WTC11 (cell line): ENCODE measurements around the gene CRACDL. TPM values are rescaled to one million over a fixed set of nuclear protein-coding genes. Genes with fewer than 3 reads are reported as not detected.

Experiments used
- ATAC-seq: fragments of 200-7000 bp; cut with Tn5 transposase; 2 replicates; pipeline ENCODE4 v1.10.0; 2021; ENCODE audit warnings: mild to moderate bottlenecking, moderate library complexity
- CTCF ChIA-PET: fragments of 300-600 bp; sonication (Branson Sonifier 250); formaldehyde crosslinking; loops from one replicate; lab custom pipeline; 2021; ENCODE audit warnings: antibody characterized with exemption; lab: Charles Lee
- POLR2A ChIA-PET: fragments of 350-600 bp; sonication (Branson Sonifier 250); formaldehyde crosslinking; loops from one replicate; lab custom pipeline; 2021; ENCODE audit warnings: antibody characterized with exemption; lab: Charles Lee
- DNase-seq: peaks from one replicate; pipeline ENCODE4 v3.0.0; 2021; ENCODE audit warnings: low spot score
- H3K27ac Mint-ChIP-seq: 2 replicates; pipeline ENCODE4 v1.8.0; 2021; ENCODE audit warnings: mixed read lengths
- H3K27me3 Mint-ChIP-seq: 2 replicates; pipeline ENCODE4 v1.8.0; 2021; ENCODE audit warnings: low read depth, mild to moderate bottlenecking, moderate library complexity, mixed read lengths
- H3K36me3 Mint-ChIP-seq: 2 replicates; pipeline ENCODE4 v1.8.0; 2021; ENCODE audit warnings: mixed read lengths
- H3K4me1 Mint-ChIP-seq: 2 replicates; pipeline ENCODE4 v1.8.0; 2022; ENCODE audit warnings: mixed read lengths
- H3K4me3 Mint-ChIP-seq: 2 replicates; pipeline ENCODE4 v1.8.0; 2021; ENCODE audit warnings: mild to moderate bottlenecking, moderate library complexity, mixed read lengths
- H3K9me3 Mint-ChIP-seq: 2 replicates; pipeline ENCODE4 v1.8.0; 2021; ENCODE audit warnings: mixed read lengths
- AR ChIP-seq: fragments of 250-450 bp; sonication (Bioruptor Pico); IDR thresholded peaks from 2 replicates; pipeline ENCODE4 v1.9.0; 2021; ENCODE audit warnings: mild to moderate bottlenecking
- EMX1 ChIP-seq: fragments of 250-450 bp; sonication (Bioruptor Pico); IDR thresholded peaks from 2 replicates; pipeline ENCODE4 v1.8.0; 2021; ENCODE audit warnings: mild to moderate bottlenecking
- GTF2I ChIP-seq: fragments of 250-450 bp; sonication (Bioruptor Pico); conservative IDR thresholded peaks from 2 replicates; pipeline ENCODE4 v1.4.0; 2021; ENCODE audit warnings: mild to moderate bottlenecking
- HMGXB4 ChIP-seq: sonication (generic); formaldehyde crosslinking; IDR thresholded peaks from 2 replicates; pipeline ENCODE4 v1.8.1; 2023; ENCODE audit warnings: mild to moderate bottlenecking, moderate library complexity, missing genetic modification reagents
- JAZF1 ChIP-seq: fragments of 250-450 bp; sonication (Bioruptor Pico); IDR thresholded peaks from 2 replicates; pipeline ENCODE4 v1.9.0; 2021; ENCODE audit warnings: moderate library complexity, mild to moderate bottlenecking, inconsistent platforms
- MAX ChIP-seq: sonication (generic); formaldehyde crosslinking; IDR thresholded peaks from 2 replicates; pipeline ENCODE4 v1.8.0; 2022; ENCODE audit warnings: mild to moderate bottlenecking, missing genetic modification reagents
- RELA ChIP-seq: sonication (generic); formaldehyde crosslinking; IDR thresholded peaks from 2 replicates; pipeline ENCODE4 v1.8.1; 2022; ENCODE audit warnings: missing genetic modification reagents, mild to moderate bottlenecking, borderline replicate concordance
- SP1 ChIP-seq: sonication (generic); formaldehyde crosslinking; conservative IDR thresholded peaks from 2 replicates; pipeline ENCODE4 v1.8.1; 2022; ENCODE audit warnings: missing genetic modification reagents
- USF1 ChIP-seq: sonication (generic); formaldehyde crosslinking; IDR thresholded peaks from 2 replicates; pipeline ENCODE4 v1.8.0; 2022; ENCODE audit warnings: mild to moderate bottlenecking, missing genetic modification reagents
- ZBTB21 ChIP-seq: sonication (generic); formaldehyde crosslinking; IDR thresholded peaks from 2 replicates; pipeline ENCODE4 v1.8.1; 2023; ENCODE audit warnings: mild to moderate bottlenecking, missing genetic modification reagents, borderline replicate concordance
- ZNF263 ChIP-seq: sonication (generic); formaldehyde crosslinking; IDR thresholded peaks from 2 replicates; pipeline ENCODE4 v1.8.1; 2022; ENCODE audit warnings: low read depth, mild to moderate bottlenecking, moderate library complexity, missing genetic modification reagents
- ZNF396 ChIP-seq: fragments of 250-450 bp; sonication (Bioruptor Pico); IDR thresholded peaks from 2 replicates; pipeline ENCODE4 v1.8.0; 2021; ENCODE audit warnings: mild to moderate bottlenecking, moderate library complexity, borderline replicate concordance
- ZNF671 ChIP-seq: fragments of 250-450 bp; sonication (Bioruptor Pico); IDR thresholded peaks from 2 replicates; pipeline ENCODE4 v1.8.0; 2021; ENCODE audit warnings: mild to moderate bottlenecking
- ZSCAN18 ChIP-seq: fragments of 250-450 bp; sonication (Bioruptor Pico); IDR thresholded peaks from 2 replicates; pipeline ENCODE4 v2.1.2; 2022; ENCODE audit warnings: mild to moderate bottlenecking, moderate library complexity
- total RNA-seq: library from RNA; stranded (reverse); gene quantifications from 3 replicates; pipeline ENCODE4 v1.2.3, GENCODE V29; 2021
- TF ChIP-seq, protein P1 (sequence below): fragments of 250-450 bp; sonication (Bioruptor Pico); conservative IDR thresholded peaks from 2 replicates; pipeline ENCODE4 v1.9.0; 2021; ENCODE audit warnings: mild to moderate bottlenecking
- TF ChIP-seq, protein P2 (sequence below): sonication (generic); formaldehyde crosslinking; conservative IDR thresholded peaks from 2 replicates; pipeline ENCODE4 v1.8.1; 2022; ENCODE audit warnings: mild to moderate bottlenecking, missing genetic modification reagents
- TF ChIP-seq, protein P3 (sequence below): sonication (generic); formaldehyde crosslinking; IDR thresholded peaks from 2 replicates; pipeline ENCODE4 v1.8.1; 2022; ENCODE audit warnings: missing genetic modification reagents, borderline replicate concordance
- TF ChIP-seq, protein P4 (sequence below): sonication (generic); formaldehyde crosslinking; IDR thresholded peaks from 2 replicates; pipeline ENCODE4 v1.8.1; 2023; ENCODE audit warnings: mild to moderate bottlenecking, missing genetic modification reagents
- TF ChIP-seq, protein P5 (sequence below): sonication (generic); formaldehyde crosslinking; IDR thresholded peaks from 2 replicates; pipeline ENCODE4 v1.8.1; 2022; ENCODE audit warnings: mild to moderate bottlenecking, moderate library complexity, missing genetic modification reagents
- TF ChIP-seq, protein P6 (sequence below): fragments of 250-450 bp; sonication (Bioruptor Pico); IDR thresholded peaks from 2 replicates; pipeline ENCODE4 v1.9.0; 2021; ENCODE audit warnings: moderate library complexity, mild to moderate bottlenecking, inconsistent platforms, borderline replicate concordance

CRACDL gene
- total RNA-seq, 1 experiment from 2014 or later: 0.72 TPM

DNA sequence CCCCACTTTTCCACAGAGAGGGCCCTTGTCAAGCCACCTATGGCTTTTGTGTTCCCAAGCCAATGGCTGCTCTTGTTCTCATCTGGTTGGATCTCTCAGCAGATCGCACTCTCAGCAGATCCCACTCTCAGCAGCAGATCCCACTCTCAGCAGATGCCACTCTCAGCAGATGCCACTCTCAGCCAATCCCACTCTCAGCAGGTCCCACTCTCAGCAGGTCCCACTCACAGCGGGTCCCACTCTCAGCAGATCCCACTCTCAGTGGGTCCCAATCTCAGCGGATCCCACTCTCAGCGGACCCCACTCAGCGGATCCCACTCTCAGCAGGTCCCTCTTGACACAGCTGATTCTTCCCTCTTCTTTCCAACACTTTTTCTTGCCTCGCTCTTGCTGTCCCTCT, 145.8 kb downstream of the CRACDL start:
- ChIA-PET POLR2A (no interaction called here), CTCF (no interaction called here)
- no peak for ATAC-seq
- Mint-ChIP-seq H3K4me1 (peaks cover 5% of the 10 kb centered on the region), H3K36me3 (no peaks in the 10 kb centered on the region), H3K4me3 (no peak overlapping the region), H3K9me3 (no peaks in the 10 kb centered on the region), H3K27ac (no peak overlapping the region), H3K27me3 (no peaks in the 10 kb centered on the region)
- no peak for DNase-seq
- TF ChIP-seq, protein P1, sequence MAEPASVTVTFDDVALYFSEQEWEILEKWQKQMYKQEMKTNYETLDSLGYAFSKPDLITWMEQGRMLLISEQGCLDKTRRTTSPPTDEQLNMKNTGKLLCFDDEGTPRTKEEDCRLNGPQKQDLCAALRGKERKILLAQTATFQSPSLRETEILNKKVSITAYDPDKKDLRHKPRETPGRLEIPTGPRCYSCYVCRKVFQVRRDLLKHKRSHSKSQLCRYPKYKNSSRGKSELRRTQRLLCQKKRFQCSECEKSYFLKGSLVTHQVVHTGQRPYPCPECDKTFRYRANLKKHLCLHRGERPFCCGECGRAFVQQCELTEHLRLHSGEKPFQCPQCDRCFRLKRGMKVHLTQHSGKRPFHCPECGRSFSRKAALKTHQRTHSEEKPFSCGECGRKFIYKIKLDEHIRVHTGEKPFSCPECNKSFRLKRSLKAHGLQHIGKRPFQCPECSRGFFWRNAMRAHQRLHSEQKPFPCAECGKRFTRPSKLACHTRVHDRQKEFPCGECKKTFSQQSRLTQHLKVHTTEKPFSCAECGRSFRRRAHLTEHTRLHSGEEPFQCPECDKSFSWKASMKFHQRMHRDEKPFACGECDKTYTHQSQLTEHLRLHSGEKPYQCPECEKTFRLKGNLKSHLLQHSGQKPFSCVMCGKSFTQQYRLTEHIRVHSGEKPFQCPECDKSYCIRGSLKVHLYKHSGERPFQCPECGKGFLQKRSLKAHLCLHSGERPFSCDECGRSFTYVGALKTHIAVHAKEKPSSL (CRISPR knock-in tag): no peak
- TF ChIP-seq ZBTB21: no peak
- TF ChIP-seq ZNF396: no peak
- TF ChIP-seq HMGXB4 (CRISPR knock-in tag): no peak
- no peak for TF ChIP-seq SP1
- TF ChIP-seq EMX1 (CRISPR knock-in tag): no peak
- TF ChIP-seq JAZF1 (CRISPR knock-in tag): no peak
- no peak for TF ChIP-seq GTF2I (CRISPR knock-in tag)
- no peak for TF ChIP-seq ZSCAN18 (CRISPR knock-in tag)
- no peak for TF ChIP-seq ZNF671 (CRISPR knock-in tag)
- TF ChIP-seq, protein P2, sequence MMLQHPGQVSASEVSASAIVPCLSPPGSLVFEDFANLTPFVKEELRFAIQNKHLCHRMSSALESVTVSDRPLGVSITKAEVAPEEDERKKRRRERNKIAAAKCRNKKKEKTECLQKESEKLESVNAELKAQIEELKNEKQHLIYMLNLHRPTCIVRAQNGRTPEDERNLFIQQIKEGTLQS (CRISPR knock-in tag): no peak
- TF ChIP-seq RELA (CRISPR knock-in tag): no peak

DNA sequence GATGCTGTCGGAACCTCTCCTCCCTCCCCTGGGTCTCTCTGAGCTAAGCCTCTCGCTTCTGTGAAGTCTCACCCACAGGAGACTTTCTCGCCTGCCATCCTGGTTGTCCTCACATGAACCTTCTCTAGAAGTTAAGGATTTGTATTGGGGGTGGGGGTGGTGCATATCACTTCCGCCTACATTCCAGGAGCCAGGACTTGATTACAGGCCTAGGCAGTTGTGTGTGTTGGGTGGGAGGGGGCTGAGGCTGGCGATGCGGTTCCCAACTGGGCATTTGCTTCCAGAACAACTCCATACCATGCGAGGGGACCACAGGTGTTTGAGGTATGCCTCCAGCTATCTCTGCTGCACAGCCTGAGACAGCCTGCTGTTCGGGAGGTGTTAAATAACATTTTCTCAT, 148.3 kb downstream of the CRACDL start:
- no peak overlapping the region for H3K27ac Mint-ChIP-seq
- H3K4me1 Mint-ChIP-seq: peaks cover 5% of the 10 kb centered on the region
- ChIA-PET POLR2A (no interaction called here), CTCF (interaction anchor here (0.6 to 1.1 kb wide), 2 partner anchors 34 to 138 kb away, joined by 3 to 4 read pairs; no protein-coding TSS in a partner anchor)
- no peaks in the 10 kb centered on the region for H3K27me3 Mint-ChIP-seq
- no peak for DNase-seq
- ATAC-seq: no peak
- no peaks in the 10 kb centered on the region; the same call in 1 of the 2 replicates for H3K36me3 Mint-ChIP-seq
- H3K4me3 Mint-ChIP-seq: no peak overlapping the region
- H3K9me3 Mint-ChIP-seq: peaks cover under 1% of the 10 kb centered on the region
- TF ChIP-seq, protein P3, sequence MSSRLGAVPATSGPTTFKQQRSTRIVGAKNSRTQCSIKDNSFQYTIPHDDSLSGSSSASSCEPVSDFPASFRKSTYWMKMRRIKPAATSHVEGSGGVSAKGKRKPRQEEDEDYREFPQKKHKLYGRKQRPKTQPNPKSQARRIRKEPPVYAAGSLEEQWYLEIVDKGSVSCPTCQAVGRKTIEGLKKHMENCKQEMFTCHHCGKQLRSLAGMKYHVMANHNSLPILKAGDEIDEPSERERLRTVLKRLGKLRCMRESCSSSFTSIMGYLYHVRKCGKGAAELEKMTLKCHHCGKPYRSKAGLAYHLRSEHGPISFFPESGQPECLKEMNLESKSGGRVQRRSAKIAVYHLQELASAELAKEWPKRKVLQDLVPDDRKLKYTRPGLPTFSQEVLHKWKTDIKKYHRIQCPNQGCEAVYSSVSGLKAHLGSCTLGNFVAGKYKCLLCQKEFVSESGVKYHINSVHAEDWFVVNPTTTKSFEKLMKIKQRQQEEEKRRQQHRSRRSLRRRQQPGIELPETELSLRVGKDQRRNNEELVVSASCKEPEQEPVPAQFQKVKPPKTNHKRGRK (CRISPR knock-in tag): no peak
- TF ChIP-seq MAX (no peak), ZNF263 (CRISPR knock-in tag) (no peak), AR (CRISPR knock-in tag) (no peak), SP1 (no peak), USF1 (CRISPR knock-in tag) (no peak)
- TF ChIP-seq, protein P4, sequence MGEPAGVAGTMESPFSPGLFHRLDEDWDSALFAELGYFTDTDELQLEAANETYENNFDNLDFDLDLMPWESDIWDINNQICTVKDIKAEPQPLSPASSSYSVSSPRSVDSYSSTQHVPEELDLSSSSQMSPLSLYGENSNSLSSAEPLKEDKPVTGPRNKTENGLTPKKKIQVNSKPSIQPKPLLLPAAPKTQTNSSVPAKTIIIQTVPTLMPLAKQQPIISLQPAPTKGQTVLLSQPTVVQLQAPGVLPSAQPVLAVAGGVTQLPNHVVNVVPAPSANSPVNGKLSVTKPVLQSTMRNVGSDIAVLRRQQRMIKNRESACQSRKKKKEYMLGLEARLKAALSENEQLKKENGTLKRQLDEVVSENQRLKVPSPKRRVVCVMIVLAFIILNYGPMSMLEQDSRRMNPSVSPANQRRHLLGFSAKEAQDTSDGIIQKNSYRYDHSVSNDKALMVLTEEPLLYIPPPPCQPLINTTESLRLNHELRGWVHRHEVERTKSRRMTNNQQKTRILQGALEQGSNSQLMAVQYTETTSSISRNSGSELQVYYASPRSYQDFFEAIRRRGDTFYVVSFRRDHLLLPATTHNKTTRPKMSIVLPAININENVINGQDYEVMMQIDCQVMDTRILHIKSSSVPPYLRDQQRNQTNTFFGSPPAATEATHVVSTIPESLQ: no peak
- TF ChIP-seq, protein P5, sequence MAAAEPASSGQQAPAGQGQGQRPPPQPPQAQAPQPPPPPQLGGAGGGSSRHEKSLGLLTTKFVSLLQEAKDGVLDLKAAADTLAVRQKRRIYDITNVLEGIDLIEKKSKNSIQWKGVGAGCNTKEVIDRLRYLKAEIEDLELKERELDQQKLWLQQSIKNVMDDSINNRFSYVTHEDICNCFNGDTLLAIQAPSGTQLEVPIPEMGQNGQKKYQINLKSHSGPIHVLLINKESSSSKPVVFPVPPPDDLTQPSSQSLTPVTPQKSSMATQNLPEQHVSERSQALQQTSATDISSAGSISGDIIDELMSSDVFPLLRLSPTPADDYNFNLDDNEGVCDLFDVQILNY: no peak
- TF ChIP-seq, protein P6, sequence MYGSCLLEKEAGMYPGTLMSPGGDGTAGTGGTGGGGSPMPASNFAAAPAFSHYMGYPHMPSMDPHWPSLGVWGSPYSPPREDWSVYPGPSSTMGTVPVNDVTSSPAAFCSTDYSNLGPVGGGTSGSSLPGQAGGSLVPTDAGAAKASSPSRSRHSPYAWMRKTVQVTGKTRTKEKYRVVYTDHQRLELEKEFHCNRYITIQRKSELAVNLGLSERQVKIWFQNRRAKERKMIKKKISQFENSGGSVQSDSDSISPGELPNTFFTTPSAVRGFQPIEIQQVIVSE: no peak
